DND-41 (cell line): ENCODE results near the gene NFASC.

ENCODE experiments used
- EZH2 ChIP-seq: IDR thresholded peaks from 3 replicates; pipeline ENCODE4 v1.6.1; 2012; ENCODE audit warnings: borderline replicate concordance, low read depth, mild to moderate bottlenecking, moderate library complexity, low read length, inconsistent platforms; ENCODE audit not compliant: severe bottlenecking
- TF ChIP-seq, protein P1 (sequence below): IDR thresholded peaks from 2 replicates; pipeline ENCODE4 v1.5.1; 2012; ENCODE audit warnings: borderline replicate concordance, low read length, moderate library complexity, mild to moderate bottlenecking; ENCODE audit not compliant: poor library complexity, severe bottlenecking; ENCODE audit errors: extremely low read depth

DNA sequence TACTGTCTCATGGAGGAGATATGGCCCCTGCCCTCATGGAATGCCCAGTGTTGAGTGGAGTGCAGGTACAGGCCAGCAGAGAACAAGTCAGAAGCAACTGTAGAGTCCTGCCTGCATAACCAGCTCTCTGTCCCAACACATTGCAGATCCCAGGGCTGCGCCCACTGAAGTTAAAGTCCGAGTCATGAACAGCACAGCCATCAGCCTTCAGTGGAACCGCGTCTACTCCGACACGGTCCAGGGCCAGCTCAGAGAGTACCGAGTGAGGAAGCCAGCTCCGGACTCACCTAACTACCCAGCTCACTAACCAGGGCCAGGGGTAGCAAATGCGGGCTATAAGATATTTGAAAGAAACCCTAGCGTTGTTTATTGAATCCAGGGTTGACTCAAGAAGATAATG is 113.2 kb downstream of the NFASC start:
- TF ChIP-seq, protein P1, sequence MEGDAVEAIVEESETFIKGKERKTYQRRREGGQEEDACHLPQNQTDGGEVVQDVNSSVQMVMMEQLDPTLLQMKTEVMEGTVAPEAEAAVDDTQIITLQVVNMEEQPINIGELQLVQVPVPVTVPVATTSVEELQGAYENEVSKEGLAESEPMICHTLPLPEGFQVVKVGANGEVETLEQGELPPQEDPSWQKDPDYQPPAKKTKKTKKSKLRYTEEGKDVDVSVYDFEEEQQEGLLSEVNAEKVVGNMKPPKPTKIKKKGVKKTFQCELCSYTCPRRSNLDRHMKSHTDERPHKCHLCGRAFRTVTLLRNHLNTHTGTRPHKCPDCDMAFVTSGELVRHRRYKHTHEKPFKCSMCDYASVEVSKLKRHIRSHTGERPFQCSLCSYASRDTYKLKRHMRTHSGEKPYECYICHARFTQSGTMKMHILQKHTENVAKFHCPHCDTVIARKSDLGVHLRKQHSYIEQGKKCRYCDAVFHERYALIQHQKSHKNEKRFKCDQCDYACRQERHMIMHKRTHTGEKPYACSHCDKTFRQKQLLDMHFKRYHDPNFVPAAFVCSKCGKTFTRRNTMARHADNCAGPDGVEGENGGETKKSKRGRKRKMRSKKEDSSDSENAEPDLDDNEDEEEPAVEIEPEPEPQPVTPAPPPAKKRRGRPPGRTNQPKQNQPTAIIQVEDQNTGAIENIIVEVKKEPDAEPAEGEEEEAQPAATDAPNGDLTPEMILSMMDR, result no peak
- no peak for TF ChIP-seq EZH2
